HG02610 (cell line): ENCODE measurements around the gene VRK1.
"Not testable (repeated sequence)": the region's sequence is repeated elsewhere in the genome, so short reads cannot be mapped to it uniquely, and the experiment has no call there.

ENCODE experiments used
- ATAC-seq: cut with Tn5 transposase; IDR thresholded peaks from one replicate; pipeline ENCODE4 v1.9.1; 2021; ENCODE audit warnings: mild to moderate bottlenecking, moderate library complexity; ENCODE audit not compliant: unreplicated experiment

Gene VRK1

GRCh38 chr14:96796851-96797581, at the start of gene VRK1:
Gene VRK1, plus strand, starts transcription at chr14:96797382. Its CDS starts 36,090 bp downstream, at chr14:96833472.
- peak; percentile 98 for ATAC-seq

GRCh38 chr14:96747608-96748007, 49.6 kb upstream of the VRK1 start:
- ATAC-seq, result no peak

- ATAC-seq, result no peak
These were observed 48.8 kb upstream of the VRK1 start for GRCh38 chr14:96748362-96748761.

- no peak for ATAC-seq
These were observed 45.7 kb upstream of the VRK1 start for GRCh38 chr14:96751505-96751904.

- ATAC-seq, result no peak
These were observed 45.1 kb upstream of the VRK1 start for GRCh38 chr14:96752125-96752524.

- ATAC-seq, result no peak
These were observed 44.6 kb upstream of the VRK1 start for GRCh38 chr14:96752594-96752993.

- no peak for ATAC-seq
These were observed 42.9 kb upstream of the VRK1 start for GRCh38 chr14:96754162-96754844.

- no peak for ATAC-seq
These were observed 42.4 kb upstream of the VRK1 start for GRCh38 chr14:96754845-96755184.

GRCh38 chr14:96756745-96757144, 40.4 kb upstream of the VRK1 start:
- no peak for ATAC-seq

GRCh38 chr14:96757456-96757855, 39.7 kb upstream of the VRK1 start:
- ATAC-seq, result no peak

- no peak for ATAC-seq
These were observed 36.1 kb upstream of the VRK1 start for GRCh38 chr14:96761066-96761465.

GRCh38 chr14:96762650-96763049, 34.5 kb upstream of the VRK1 start:
- ATAC-seq, result peak; percentile 87

GRCh38 chr14:96764012-96764411, 33.2 kb upstream of the VRK1 start:
- ATAC-seq, result no peak

- not testable (repeated sequence) for ATAC-seq
These were observed 32.0 kb upstream of the VRK1 start for GRCh38 chr14:96765205-96765604.

GRCh38 chr14:96772929-96773328, 24.3 kb upstream of the VRK1 start:
- no peak for ATAC-seq

GRCh38 chr14:96776791-96777190, 20.4 kb upstream of the VRK1 start:
- no peak for ATAC-seq

- ATAC-seq, result no peak
These were observed 16.7 kb upstream of the VRK1 start for GRCh38 chr14:96780500-96780899.

- no peak for ATAC-seq
These were observed 15.8 kb upstream of the VRK1 start for GRCh38 chr14:96781371-96781770.

GRCh38 chr14:96782436-96782835, 14.7 kb upstream of the VRK1 start:
- no peak for ATAC-seq

GRCh38 chr14:96783043-96783914, 13.9 kb upstream of the VRK1 start:
- no peak for ATAC-seq

GRCh38 chr14:96783915-96784224, 13.3 kb upstream of the VRK1 start:
- ATAC-seq, result no peak

GRCh38 chr14:96790186-96790585, 7.0 kb upstream of the VRK1 start:
- ATAC-seq, result no peak
